ENCODE results near the gene ZCCHC2.

Gene ZCCHC2

GRCh38 chr18:62603211-62603610 is 80.4 kb downstream of the ZCCHC2 start:
- TF ChIP-seq, protein P1, sequence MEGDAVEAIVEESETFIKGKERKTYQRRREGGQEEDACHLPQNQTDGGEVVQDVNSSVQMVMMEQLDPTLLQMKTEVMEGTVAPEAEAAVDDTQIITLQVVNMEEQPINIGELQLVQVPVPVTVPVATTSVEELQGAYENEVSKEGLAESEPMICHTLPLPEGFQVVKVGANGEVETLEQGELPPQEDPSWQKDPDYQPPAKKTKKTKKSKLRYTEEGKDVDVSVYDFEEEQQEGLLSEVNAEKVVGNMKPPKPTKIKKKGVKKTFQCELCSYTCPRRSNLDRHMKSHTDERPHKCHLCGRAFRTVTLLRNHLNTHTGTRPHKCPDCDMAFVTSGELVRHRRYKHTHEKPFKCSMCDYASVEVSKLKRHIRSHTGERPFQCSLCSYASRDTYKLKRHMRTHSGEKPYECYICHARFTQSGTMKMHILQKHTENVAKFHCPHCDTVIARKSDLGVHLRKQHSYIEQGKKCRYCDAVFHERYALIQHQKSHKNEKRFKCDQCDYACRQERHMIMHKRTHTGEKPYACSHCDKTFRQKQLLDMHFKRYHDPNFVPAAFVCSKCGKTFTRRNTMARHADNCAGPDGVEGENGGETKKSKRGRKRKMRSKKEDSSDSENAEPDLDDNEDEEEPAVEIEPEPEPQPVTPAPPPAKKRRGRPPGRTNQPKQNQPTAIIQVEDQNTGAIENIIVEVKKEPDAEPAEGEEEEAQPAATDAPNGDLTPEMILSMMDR (IDR thresholded peaks at IDR 0.05; ENCODE audit: insufficient read depth, low read length, missing control alignments), result no peak
- CTCF ChIA-PET, result interaction anchor here (1.3 to 7.4 kb wide), 2 partner anchors 17 to 380 kb away, joined by 3 to 59 read pairs; no protein-coding TSS in a partner anchor
- POLR2A ChIA-PET, result no interaction called here
- no peak for DNase-seq (ENCODE audit: low read depth, low spot score)
- no peak overlapping the region for H3K4me3 ChIP-seq (ENCODE audit: low read depth, low read length)

GRCh38 chr18:62603979-62604378 is 81.2 kb downstream of the ZCCHC2 start:
- H3K4me3 ChIP-seq (ENCODE audit: low read depth, low read length), result no peak overlapping the region
- TF ChIP-seq, protein P1 (IDR thresholded peaks at IDR 0.05; ENCODE audit: insufficient read depth, low read length, missing control alignments), result no peak
- DNase-seq (ENCODE audit: low read depth, low spot score), result no peak
- ChIA-PET POLR2A (no interaction called here), CTCF (interaction anchor here (7.4 kb wide), 1 partner anchor 18 kb away, joined by 59 read pairs; no protein-coding TSS in a partner anchor)

DNA sequence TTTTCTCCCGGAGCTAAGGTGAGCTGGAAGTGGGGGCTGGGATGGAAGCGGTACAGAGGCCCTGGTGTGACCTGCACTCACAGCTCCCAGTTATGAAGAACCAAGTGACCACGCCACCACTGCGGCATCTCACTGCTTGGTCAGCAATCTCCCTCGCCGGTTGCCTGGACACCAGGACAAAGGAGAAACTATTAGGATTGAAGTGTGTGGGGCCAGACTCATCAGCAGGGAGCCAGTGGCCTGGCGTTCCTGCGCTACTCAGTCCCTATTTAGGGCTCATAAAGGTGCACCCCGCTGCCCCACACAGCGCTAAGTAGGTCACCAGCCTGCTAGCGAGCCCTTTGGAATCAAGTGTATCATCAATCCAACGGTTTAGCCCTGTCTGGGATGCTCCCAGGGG is 82.9 kb downstream of the ZCCHC2 start:
- POLR2A ChIA-PET, result no interaction called here
- H3K4me3 ChIP-seq (ENCODE audit: low read depth, low read length), result no peak overlapping the region
- TF ChIP-seq, protein P1 (IDR thresholded peaks at IDR 0.05; ENCODE audit: insufficient read depth, low read length, missing control alignments), result no peak
- CTCF ChIA-PET, result interaction anchor here (7.4 kb wide), 1 partner anchor 19 kb away, joined by 59 read pairs; no protein-coding TSS in a partner anchor
- DNase-seq (ENCODE audit: low read depth, low spot score), result no peak

DNA sequence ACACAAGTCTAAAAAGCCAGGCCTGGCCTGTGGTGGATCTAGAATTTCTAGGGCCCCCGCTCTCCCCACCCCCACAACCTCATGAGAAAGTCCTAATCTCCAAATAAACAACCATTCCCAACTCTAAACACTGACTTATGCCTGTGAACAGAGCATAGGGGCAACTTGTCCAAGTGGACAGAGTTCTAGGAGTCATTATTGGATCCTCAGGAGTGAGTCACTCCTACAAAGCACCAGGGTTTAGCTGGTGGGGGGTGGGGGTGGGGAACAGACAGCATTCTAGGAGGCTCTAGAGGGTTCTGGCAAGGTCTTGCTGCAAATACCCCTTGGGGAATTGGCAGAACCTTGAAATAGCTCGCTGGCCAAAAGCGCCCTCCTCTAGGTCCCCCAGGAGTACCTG is 83.3 kb downstream of the ZCCHC2 start:
- no peak for DNase-seq (ENCODE audit: low read depth, low spot score)
- ChIA-PET CTCF (interaction anchor here (7.4 kb wide), 1 partner anchor 20 kb away, joined by 59 read pairs; no protein-coding TSS in a partner anchor), POLR2A (no interaction called here)
- TF ChIP-seq, protein P1 (IDR thresholded peaks at IDR 0.05; ENCODE audit: insufficient read depth, low read length, missing control alignments), result no peak
- H3K4me3 ChIP-seq (ENCODE audit: low read depth, low read length), result no peak overlapping the region

DNA sequence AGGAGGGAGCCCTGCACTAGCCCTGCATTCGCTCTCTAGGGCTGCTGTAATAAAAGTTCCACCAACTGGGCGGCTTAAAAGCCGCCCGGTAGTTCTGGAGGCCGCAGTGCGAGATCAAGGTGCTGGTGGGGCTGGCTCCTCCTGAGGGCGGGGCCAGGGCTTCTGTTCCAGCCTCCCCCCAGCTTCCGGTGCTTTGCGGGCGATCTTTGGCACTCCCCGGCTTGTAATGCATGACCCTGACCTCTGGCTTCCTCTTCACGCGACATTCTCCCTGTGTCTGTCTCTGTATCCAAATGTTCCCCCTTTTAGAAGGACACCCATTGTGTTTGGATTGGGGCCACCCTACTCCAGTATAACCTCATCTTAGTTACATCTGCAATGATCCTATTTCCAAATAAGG is 84.5 kb downstream of the ZCCHC2 start:
- H3K4me3 ChIP-seq (ENCODE audit: low read depth, low read length), result no peak overlapping the region
- no peak for DNase-seq (ENCODE audit: low read depth, low spot score)
- ChIA-PET POLR2A (no interaction called here), CTCF (interaction anchor here (7.4 kb wide), 1 partner anchor 21 kb away, joined by 59 read pairs; no protein-coding TSS in a partner anchor)
- TF ChIP-seq, protein P1 (IDR thresholded peaks at IDR 0.05; ENCODE audit: insufficient read depth, low read length, missing control alignments), result no peak

GRCh38 chr18:62607708-62608428 is 85.0 kb downstream of the ZCCHC2 start:
- ChIA-PET CTCF (no interaction called here), POLR2A (no interaction called here)
- TF ChIP-seq, protein P1 (IDR thresholded peaks at IDR 0.05; ENCODE audit: insufficient read depth, low read length, missing control alignments), result no peak
- no peak overlapping the region for H3K4me3 ChIP-seq (ENCODE audit: low read depth, low read length)
- no peak for DNase-seq (ENCODE audit: low read depth, low spot score)
